HEK293T (cell line): ENCODE measurements around the gene WBP1L.

Source experiments
- ARNT ChIP-seq: fragments of 450-650 bp; IDR thresholded peaks from 2 replicates; pipeline ENCODE4 v1.6.1; 2017; ENCODE audit warnings: mild to moderate bottlenecking
- BHLHE40 ChIP-seq: fragments of 450-650 bp; IDR thresholded peaks from 2 replicates; pipeline ENCODE4 v1.6.1; 2016; ENCODE audit warnings: mild to moderate bottlenecking, moderate library complexity, borderline replicate concordance
- CTBP1 ChIP-seq: fragments of 450-650 bp; IDR thresholded peaks from 2 replicates; pipeline ENCODE4 v1.6.1; 2016; ENCODE audit warnings: borderline replicate concordance
- ELF4 ChIP-seq: fragments of 450-650 bp; IDR thresholded peaks from 2 replicates; pipeline ENCODE4 v1.6.1; 2017; ENCODE audit warnings: antibody characterized with exemption
- FOXA1 ChIP-seq: fragments of 450-650 bp; IDR thresholded peaks from 2 replicates; pipeline ENCODE4 v1.6.1; 2016; ENCODE audit warnings: mild to moderate bottlenecking
- L3MBTL2 ChIP-seq: fragments of 450-650 bp; conservative IDR thresholded peaks from 2 replicates; pipeline ENCODE4 v1.6.1; 2016; ENCODE audit warnings: mild to moderate bottlenecking
- LEF1 ChIP-seq: fragments of 450-650 bp; IDR thresholded peaks from 2 replicates; pipeline ENCODE4 v1.6.1; 2017; ENCODE audit warnings: mild to moderate bottlenecking, borderline replicate concordance
- NFRKB ChIP-seq: fragments of 450-650 bp; IDR thresholded peaks from 2 replicates; pipeline ENCODE4 v1.6.1; 2016; ENCODE audit warnings: mild to moderate bottlenecking, moderate library complexity
- PKNOX1 ChIP-seq: fragments of 450-650 bp; IDR thresholded peaks from 2 replicates; pipeline ENCODE4 v1.6.1; 2016
- SP1 ChIP-seq: fragments of 450-650 bp; IDR thresholded peaks from 2 replicates; pipeline ENCODE4 v1.6.1; 2017
- SUZ12 ChIP-seq: fragments of 450-650 bp; IDR thresholded peaks from 2 replicates; pipeline ENCODE4 v1.6.1; 2016; ENCODE audit warnings: mild to moderate bottlenecking
- TARDBP ChIP-seq: fragments of 450-650 bp; IDR thresholded peaks from 2 replicates; pipeline ENCODE4 v1.6.1; 2016
- ZNF384 ChIP-seq: fragments of 450-650 bp; IDR thresholded peaks from 2 replicates; pipeline ENCODE4 v1.6.1; 2016

GRCh38 chr10:102696736-102697135, 47.0 kb upstream of the WBP1L start:
- TF ChIP-seq ARNT (no peak), NFRKB (no peak), FOXA1 (no peak), ZNF384 (no peak), ELF4 (no peak), BHLHE40 (no peak), LEF1 (no peak), CTBP1 (no peak), PKNOX1 (no peak), SP1 (no peak), L3MBTL2 (no peak), SUZ12 (no peak), TARDBP (no peak)
